GM10266 (cell line): ENCODE results near the gene CFAP92.

Experiments used
- DNase-seq: peaks from one replicate; pipeline ENCODE4 v3.0.0; 2012; ENCODE audit errors: extremely low spot score
- CTCF ChIP-seq: IDR thresholded peaks from 2 replicates; pipeline ENCODE4 v1.5.1; 2012; ENCODE audit warnings: mild to moderate bottlenecking, low read depth; ENCODE audit not compliant: control insufficient read depth, insufficient read depth; ENCODE audit errors: missing control alignments

The CFAP92 gene

GRCh38 chr3:128922804-128923459 lies 70.9 kb downstream of the CFAP92 start:
- DNase-seq = no peak
- no peak for TF ChIP-seq CTCF

- DNase-seq = no peak
- no peak for TF ChIP-seq CTCF
Measured at GRCh38 chr3:128919988-128920387, 73.9 kb downstream of the CFAP92 start.

- DNase-seq = no peak
- TF ChIP-seq CTCF = peak; percentile 7
Measured at GRCh38 chr3:128917291-128917690, 76.6 kb downstream of the CFAP92 start.

- no peak for DNase-seq
- no peak for TF ChIP-seq CTCF
Measured at GRCh38 chr3:128914966-128915645, 78.8 kb downstream of the CFAP92 start.

GRCh38 chr3:128911911-128912310 lies 82.0 kb downstream of the CFAP92 start:
- TF ChIP-seq CTCF = no peak
- DNase-seq = no peak

GRCh38 chr3:128910006-128910405 lies 83.9 kb downstream of the CFAP92 start:
- no peak for TF ChIP-seq CTCF
- no peak for DNase-seq

GRCh38 chr3:128908951-128909350 lies 84.9 kb downstream of the CFAP92 start:
- no peak for DNase-seq
- no peak for TF ChIP-seq CTCF
